CD4-positive, alpha-beta memory T cell (primary cell): ENCODE data around the gene PHAX. TPM values are rescaled to one million over a fixed set of nuclear protein-coding genes. Genes with fewer than 3 reads are reported as not detected.
"Not testable (repeated sequence)": the region's sequence is repeated elsewhere in the genome, so short reads cannot be mapped to it uniquely, and the experiment has no call there.

Experiments
- CTCF ChIA-PET: fragments of 350-600 bp; sonication (Branson Sonifier 250); formaldehyde crosslinking; loops from one replicate; lab custom pipeline; 2021; ENCODE audit warnings: inconsistent platforms; ENCODE audit not compliant: partially characterized antibody; lab: Charles Lee
- POLR2A ChIA-PET: fragments of 350-600 bp; sonication (Branson Sonifier 250); formaldehyde crosslinking; loops from one replicate; lab custom pipeline; 2021; ENCODE audit not compliant: partially characterized antibody; lab: Charles Lee
- DNase-seq, 5 donors: peaks; one replicate each; pipeline versions ENCODE4 v3.0.0 to v3.0.0-alpha.2; 2020 to 2022; ENCODE audit warnings: mixed read lengths in 1 of 5
- H3K27ac ChIP-seq: one replicate; pipeline ENCODE4 v1.7.0; 2013; ENCODE audit warnings: low read depth, low read length
- H3K27me3 ChIP-seq: 2 replicates; pipeline ENCODE4 v1.7.0; 2013; ENCODE audit warnings: mild to moderate bottlenecking, low read length, moderate library complexity; ENCODE audit not compliant: insufficient read depth
- H3K36me3 ChIP-seq: 2 replicates; pipeline ENCODE4 v1.7.0; 2013; ENCODE audit warnings: mild to moderate bottlenecking, low read length, moderate library complexity; ENCODE audit not compliant: insufficient read depth
- H3K4me1 ChIP-seq: 2 replicates; pipeline ENCODE4 v1.7.0; 2013; ENCODE audit warnings: mild to moderate bottlenecking, low read length, moderate library complexity; ENCODE audit not compliant: insufficient read depth
- H3K4me3 ChIP-seq, 2 donors: one replicate each; pipeline ENCODE4 v1.7.0; 2013; ENCODE audit warnings: low read length in 2 of 2, mild to moderate bottlenecking in 1 of 2
- H3K9me3 ChIP-seq, 2 donors: one replicate each; pipeline ENCODE4 v1.7.0; 2013; ENCODE audit warnings: low read length in 2 of 2, control low read depth in 1 of 2; ENCODE audit not compliant: control insufficient read depth in 1 of 2
- H3K27ac Mint-ChIP-seq, 7 donors: one replicate each; pipeline ENCODE4 v1.8.0; 2020 to 2021; ENCODE audit warnings: mixed read lengths in 7 of 7, mild to moderate bottlenecking in 6 of 7, inconsistent platforms in 3 of 7, moderate library complexity in 3 of 7
- H3K27me3 Mint-ChIP-seq, 2 donors: one replicate each; pipeline ENCODE4 v1.8.0; 2020 to 2021; ENCODE audit warnings: mixed read lengths in 2 of 2
- H3K36me3 Mint-ChIP-seq, 2 donors: one replicate each; pipeline ENCODE4 v1.8.0; 2020 to 2021; ENCODE audit warnings: mixed read lengths in 2 of 2, inconsistent platforms in 1 of 2, mild to moderate bottlenecking in 1 of 2
- H3K4me1 Mint-ChIP-seq, 4 donors: one replicate each; pipeline ENCODE4 v1.8.0; 2020 to 2021; ENCODE audit warnings: mixed read lengths in 4 of 4, mild to moderate bottlenecking in 1 of 4
- H3K4me3 Mint-ChIP-seq, 8 donors: one replicate each; pipeline ENCODE4 v1.8.0; 2020 to 2021; ENCODE audit warnings: mixed read lengths in 8 of 8, mild to moderate bottlenecking in 7 of 8, moderate library complexity in 6 of 8, inconsistent platforms in 3 of 8
- H3K9me3 Mint-ChIP-seq, 8 donors: one replicate each; pipeline ENCODE4 v1.8.0; 2020 to 2021; ENCODE audit warnings: mixed read lengths in 8 of 8, mild to moderate bottlenecking in 5 of 8, inconsistent platforms in 3 of 8, moderate library complexity in 1 of 8
- intact Hi-C: fragments of 100-400 bp; cut with micrococcal nuclease; formaldehyde crosslinking; loops from one replicate; pipeline ENCODE4 v1.15.1; 2023
- polyA plus RNA-seq, 2 donors: library from polyadenylated mRNA; unstranded; fragments of 300-500 nt; fragmentation: Illumina TruSeq; gene quantifications; one replicate each; pipeline ENCODE4 v1.2.3, GENCODE V29; 2021
- total RNA-seq, 2 experiments: library from RNA; stranded (reverse); gene quantifications; one replicate each; pipeline ENCODE4 v1.2.3, GENCODE V29; 2021

PHAX gene
- total and polyA plus RNA-seq, 4 experiments from 2014 or later: 41.2 to 112 (median 51.7) TPM

GRCh38 chr5:126591549-126591948 lies 9.2 kb upstream of the PHAX start:
- no peak for DNase-seq
- no peak overlapping the region for H3K4me3 ChIP-seq
- no peak overlapping the region for H3K27ac Mint-ChIP-seq
- ChIA-PET CTCF (interaction anchor here (0.7 to 1.5 kb wide), 2 partner anchors 9 to 53 kb away, joined by 3 to 5 read pairs; partner anchors contain the start of gene PHAX), POLR2A (no interaction called here)
- no peaks in the 10 kb centered on the region for H3K27me3 ChIP-seq
- no peak overlapping the region for H3K4me3 Mint-ChIP-seq
- H3K36me3 Mint-ChIP-seq: no peaks in the 10 kb centered on the region
- H3K27me3 Mint-ChIP-seq: peaks cover 7 to 11% of the 10 kb centered on the region in 2 donors
- H3K27ac ChIP-seq: no peak overlapping the region
- no peaks in the 10 kb centered on the region for H3K9me3 Mint-ChIP-seq
- intact Hi-C loops: no loop called here
- H3K9me3 ChIP-seq: no peaks in the 10 kb centered on the region
- peaks cover 5 to 20% (median 14%) of the 10 kb centered on the region in 4 donors for H3K4me1 Mint-ChIP-seq
- H3K4me1 ChIP-seq: peaks cover 12% of the 10 kb centered on the region
- H3K36me3 ChIP-seq: no peaks in the 10 kb centered on the region

- intact Hi-C loops: no loop called here
- no peaks in the 10 kb centered on the region for H3K27me3 ChIP-seq
- peaks cover 5 to 20% (median 14%) of the 10 kb centered on the region in 4 donors for H3K4me1 Mint-ChIP-seq
- H3K9me3 ChIP-seq: no peaks in the 10 kb centered on the region
- peaks cover 12% of the 10 kb centered on the region for H3K4me1 ChIP-seq
- ChIA-PET CTCF (interaction anchor here (0.7 to 2.2 kb wide), 9 partner anchors 9 to 256 kb away, joined by 3 to 7 read pairs (median 3); no protein-coding TSS in a partner anchor), POLR2A (interaction anchor here (0.6 to 1.2 kb wide), 2 partner anchors 163 to 182 kb away, joined by 3 to 4 read pairs; no protein-coding TSS in a partner anchor)
- no peaks in the 10 kb centered on the region for H3K36me3 Mint-ChIP-seq
- peaks cover 7 to 10% of the 10 kb centered on the region in 2 donors for H3K27me3 Mint-ChIP-seq
- H3K36me3 ChIP-seq: no peaks in the 10 kb centered on the region
- H3K4me3 ChIP-seq: peak within 1 kb of the TSS in 1 of 2 donors; percentile 51
- peaks cover 0 to 3% (median 0%) of the 10 kb centered on the region in 8 donors for H3K9me3 Mint-ChIP-seq
- H3K27ac ChIP-seq: no peak within 1 kb of the TSS
- peak in 4 of 5 donors; percentile 5 to 39 (median 19) for DNase-seq
- H3K4me3 Mint-ChIP-seq: peak within 1 kb of the TSS; percentile 82 to 92 (median 86)
- H3K27ac Mint-ChIP-seq: peak within 1 kb of the TSS in 5 of 7 donors; percentile 19 to 82 (median 61)
Observed at GRCh38 chr5:126594748-126595485, 5.8 kb upstream of the PHAX start, which contains the start of gene ALDH7A1. Gene ALDH7A1, minus strand, starts transcription at chr5:126595219. Its CDS starts 21 bp downstream, at chr5:126595198.

GRCh38 chr5:126595486-126596083 lies 5.2 kb upstream of the PHAX start:
- ChIA-PET POLR2A (no interaction called here), CTCF (interaction anchor here (0.7 to 2.2 kb wide), 7 partner anchors 9 to 241 kb away, joined by 3 to 7 read pairs (median 3); no protein-coding TSS in a partner anchor)
- peak overlapping the region in 1 of 7 donors; percentile 68 for H3K27ac Mint-ChIP-seq
- H3K36me3 Mint-ChIP-seq: peaks cover 0 to 4% of the 10 kb centered on the region in 2 donors
- Histone ChIP-seq H3K36me3 (no peaks in the 10 kb centered on the region), H3K4me3 (peak overlapping the region in 1 of 2 donors; percentile 51), H3K9me3 (no peaks in the 10 kb centered on the region), H3K27me3 (no peaks in the 10 kb centered on the region), H3K4me1 (peaks cover 15% of the 10 kb centered on the region), H3K27ac (no peak overlapping the region)
- intact Hi-C loops: no loop called here
- peaks cover 7 to 10% of the 10 kb centered on the region in 2 donors for H3K27me3 Mint-ChIP-seq
- H3K9me3 Mint-ChIP-seq: peaks cover 0 to 3% (median 0%) of the 10 kb centered on the region in 8 donors
- H3K4me1 Mint-ChIP-seq: peaks cover 8 to 24% (median 18%) of the 10 kb centered on the region in 4 donors
- H3K4me3 Mint-ChIP-seq: peak overlapping the region; percentile 82 to 92 (median 86)
- no peak for DNase-seq

DNA sequence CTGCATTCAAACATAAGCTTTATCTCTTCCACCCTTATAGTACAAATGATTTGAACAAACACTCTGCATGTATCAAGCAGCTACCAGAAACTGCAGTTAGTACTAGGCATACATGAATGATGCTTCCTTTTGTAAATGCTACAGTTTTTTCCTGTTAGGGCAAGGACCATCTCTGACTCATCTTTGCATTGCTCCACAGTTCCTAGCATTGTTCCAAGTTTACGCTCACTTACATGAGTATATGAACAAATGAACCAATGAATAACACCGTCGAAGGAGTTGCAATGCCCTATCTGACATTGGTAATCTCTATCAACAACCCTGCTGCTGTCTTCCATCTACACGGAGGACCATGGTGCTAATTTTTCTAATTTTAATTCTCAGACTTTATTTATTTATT lies 3.6 kb upstream of the PHAX start:
- ChIA-PET CTCF (interaction anchor here (1.4 kb wide), 1 partner anchor 59 kb away, joined by 3 read pairs; no protein-coding TSS in a partner anchor), POLR2A (no interaction called here)
- H3K27ac Mint-ChIP-seq: peak overlapping the region in 1 of 7 donors; percentile 70
- no peak overlapping the region for H3K4me3 ChIP-seq
- H3K9me3 ChIP-seq: no peaks in the 10 kb centered on the region
- H3K27ac ChIP-seq: no peak overlapping the region
- H3K4me1 ChIP-seq: peaks cover 25% of the 10 kb centered on the region
- peaks cover 12 to 37% (median 27%) of the 10 kb centered on the region in 4 donors for H3K4me1 Mint-ChIP-seq
- no peaks in the 10 kb centered on the region for H3K36me3 ChIP-seq
- no peak for DNase-seq
- H3K36me3 Mint-ChIP-seq: peaks cover 0 to 8% of the 10 kb centered on the region in 2 donors
- peaks cover 0 to 3% (median 0%) of the 10 kb centered on the region in 8 donors for H3K9me3 Mint-ChIP-seq
- H3K4me3 Mint-ChIP-seq: peak overlapping the region in 4 of 8 donors; percentile 3 to 70 (median 58)
- peaks cover 4 to 10% of the 10 kb centered on the region in 2 donors for H3K27me3 Mint-ChIP-seq
- intact Hi-C loops: no loop called here
- H3K27me3 ChIP-seq: no peaks in the 10 kb centered on the region

GRCh38 chr5:126599499-126599898 lies 1.2 kb upstream of the PHAX start:
- Histone ChIP-seq H3K36me3 (peaks cover 12% of the 10 kb centered on the region), H3K4me3 (no peak overlapping the region), H3K27me3 (no peaks in the 10 kb centered on the region), H3K4me1 (peaks cover 26% of the 10 kb centered on the region), H3K27ac (no peak overlapping the region), H3K9me3 (no peaks in the 10 kb centered on the region)
- H3K27ac Mint-ChIP-seq: peak overlapping the region in 1 of 7 donors; percentile 84
- intact Hi-C loops: no loop called here
- H3K9me3 Mint-ChIP-seq: peaks cover 0 to 3% (median 0%) of the 10 kb centered on the region in 8 donors
- H3K36me3 Mint-ChIP-seq: peaks cover 10 to 19% of the 10 kb centered on the region in 2 donors
- peaks cover 19 to 46% (median 32%) of the 10 kb centered on the region in 4 donors for H3K4me1 Mint-ChIP-seq
- H3K4me3 Mint-ChIP-seq: peak overlapping the region in 4 of 8 donors; percentile 26 to 96 (median 58)
- H3K27me3 Mint-ChIP-seq: peaks cover 0 to 3% of the 10 kb centered on the region in 2 donors
- ChIA-PET CTCF (interaction anchor here (0.6 to 2.0 kb wide), 5 partner anchors 26 to 177 kb away, joined by 3 to 5 read pairs (median 4); no protein-coding TSS in a partner anchor), POLR2A (interaction anchor here (2.7 kb wide), 1 partner anchor 178 kb away, joined by 24 read pairs; the partner anchor contains the start of gene LMNB1)
- no peak for DNase-seq

DNA sequence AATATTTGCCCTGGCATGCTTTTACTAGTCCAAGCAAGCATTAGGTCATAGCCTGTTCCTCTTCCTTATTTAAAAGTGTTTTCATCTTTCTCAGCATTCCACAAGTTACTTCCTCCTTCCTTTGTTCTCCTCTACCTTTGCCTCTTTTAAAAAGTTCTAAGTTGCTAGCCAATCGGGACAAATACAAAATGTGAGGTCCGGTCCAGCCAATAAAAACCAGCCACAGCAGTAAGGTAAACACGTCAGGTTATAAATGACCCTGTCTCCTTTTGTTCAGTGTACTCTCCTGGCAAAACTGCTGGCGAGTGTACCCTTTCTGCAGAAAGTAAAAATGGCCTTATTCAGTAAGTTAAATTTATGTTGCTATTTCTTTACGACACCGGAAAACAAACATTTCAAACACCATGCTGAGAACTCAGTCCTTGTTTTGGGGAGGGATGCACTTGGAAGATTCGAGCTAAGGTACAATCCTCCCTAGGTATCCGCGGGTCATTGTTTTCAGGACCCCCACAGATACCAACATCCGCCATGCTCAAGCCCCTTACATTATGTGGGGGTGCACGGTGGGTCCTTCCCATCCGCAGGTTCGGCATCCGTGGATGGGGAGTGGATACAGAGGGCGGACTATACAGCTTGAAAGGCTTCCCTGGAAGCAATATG lies 646 bp upstream of the PHAX start:
- not testable (repeated sequence) for DNase-seq, H3K27me3 ChIP-seq, H3K9me3 Mint-ChIP-seq, H3K4me3 ChIP-seq, H3K27me3 Mint-ChIP-seq, H3K9me3 ChIP-seq
- peaks cover 27% of the 10 kb centered on the region for H3K4me1 ChIP-seq
- Mint-ChIP-seq H3K4me3 (peak overlapping the region; percentile 96 to 99 (median 97)), H3K27ac (peak overlapping the region in 6 of 7 donors; percentile 59 to 97 (median 83)), H3K36me3 (peaks cover 10 to 20% of the 10 kb centered on the region in 2 donors), H3K4me1 (peaks cover 20 to 42% (median 31%) of the 10 kb centered on the region in 4 donors)
- peak overlapping the region; percentile 80 for H3K27ac ChIP-seq
- H3K36me3 ChIP-seq: peaks cover 13% of the 10 kb centered on the region
- ChIA-PET CTCF (interaction anchor here (0.6 to 2.5 kb wide), 20 partner anchors 8 to 628 kb away, joined by 3 to 25 read pairs (median 4); partner anchors contain the start of gene LMNB1), POLR2A (interaction anchor here (0.9 to 2.7 kb wide), 3 partner anchors 178 to 1482 kb away, joined by 3 to 24 read pairs (median 3); partner anchors contain the start of gene LMNB1)
- intact Hi-C loops: loop anchor here (1.0 to 5.0 kb wide), 4 partner anchors 56 to 1482 kb away; partner anchors contain the start of genes GRAMD2B and SLC12A2
